Mesenteric fat pad (tissue), 1 donor: ENCODE data around the gene ARHGEF10L. TPM values are rescaled to one million over a fixed set of nuclear protein-coding genes. Genes with fewer than 3 reads are reported as not detected.
"Not testable (repeated sequence)": the region's sequence is repeated elsewhere in the genome, so short reads cannot be mapped to it uniquely, and the experiment has no call there.

Experiments used
- DNase-seq: peaks from one replicate; pipeline ENCODE4 v3.0.0-alpha.2; 2020; ENCODE audit warnings: low spot score
- total RNA-seq: library from RNA; stranded (reverse); fragmentation: NEBNext Ultra II Directional; extraction: Animal tissue kit (Norgen Biotek cat#: 25700); gene quantifications from one replicate; pipeline ENCODE4 v1.2.1, GENCODE V29; 2021
- donor health status: DM: yes; HTN: yes; CAD: no.

The ARHGEF10L gene
- total RNA-seq, 1 donor from 2014 or later: 37.0 TPM

DNA sequence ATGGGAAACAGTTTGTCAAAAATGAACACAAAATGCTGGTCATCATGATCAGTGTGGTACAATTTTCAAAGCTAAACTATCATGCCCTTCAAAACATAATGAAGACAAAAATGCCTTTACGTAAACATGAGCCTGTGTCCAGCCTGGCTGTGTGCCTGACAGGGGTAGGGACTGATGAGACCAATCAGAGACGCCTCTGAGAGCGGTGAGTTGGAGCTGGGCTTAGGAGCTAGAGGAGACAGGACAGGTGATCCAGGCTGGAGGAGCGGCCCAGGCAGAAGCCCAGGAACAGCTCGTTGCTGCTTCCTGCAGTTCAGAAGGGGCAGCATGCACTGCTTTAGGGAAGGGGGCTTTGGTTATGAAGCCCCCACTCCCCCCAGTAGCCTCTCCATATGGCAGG lies 70.0 kb downstream of the ARHGEF10L start:
- no peak for DNase-seq

GRCh38 chr1:17610085-17610484 lies 70.6 kb downstream of the ARHGEF10L start:
- DNase-seq: no peak

- DNase-seq: no peak
Measured at GRCh38 chr1:17610713-17611112, 71.2 kb downstream of the ARHGEF10L start.

DNA sequence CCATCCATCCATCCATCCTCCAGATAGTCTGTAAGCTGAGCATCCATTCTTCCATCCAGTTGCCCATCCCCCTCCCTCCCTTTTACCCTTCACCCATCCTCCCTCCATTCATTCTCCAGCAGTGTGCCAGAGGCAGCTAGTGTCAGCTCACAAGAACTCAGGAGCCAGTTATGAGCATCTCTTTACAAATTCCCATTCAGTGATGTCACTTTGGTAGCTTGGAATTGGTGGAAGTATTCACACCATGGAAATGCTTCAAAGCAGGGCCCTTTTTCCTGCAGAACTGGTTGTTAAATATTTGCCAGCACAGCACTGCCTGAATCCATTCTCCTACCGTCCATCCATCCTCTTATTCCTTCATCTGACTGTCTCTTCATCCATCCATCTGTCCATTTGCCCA lies 72.5 kb downstream of the ARHGEF10L start:
- DNase-seq: no peak

GRCh38 chr1:17612831-17613230 lies 73.3 kb downstream of the ARHGEF10L start:
- no peak for DNase-seq

GRCh38 chr1:17614586-17614985 lies 75.1 kb downstream of the ARHGEF10L start:
- DNase-seq: no peak

DNA sequence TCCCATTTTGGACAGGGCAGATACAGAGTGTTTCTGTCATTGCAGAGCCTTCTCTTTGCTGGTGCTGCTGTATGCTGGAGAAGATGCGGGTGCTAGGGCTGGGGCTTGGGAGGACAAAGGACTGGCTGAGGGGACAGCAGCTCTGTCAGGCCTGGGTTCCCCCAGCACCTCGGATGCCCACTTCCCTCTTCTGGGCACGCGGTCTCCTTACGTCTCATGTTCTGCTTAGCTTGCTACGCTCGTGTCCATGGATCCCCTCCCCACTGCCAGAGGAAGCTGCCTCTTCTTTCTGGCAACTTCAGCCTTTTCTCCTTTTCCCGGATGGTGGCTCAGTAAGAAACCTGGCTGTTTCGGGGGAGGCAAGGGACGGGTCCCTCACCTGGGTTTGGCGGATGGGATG lies 75.7 kb downstream of the ARHGEF10L start:
- no peak for DNase-seq

GRCh38 chr1:17615959-17616358 lies 76.5 kb downstream of the ARHGEF10L start:
- DNase-seq: no peak

DNA sequence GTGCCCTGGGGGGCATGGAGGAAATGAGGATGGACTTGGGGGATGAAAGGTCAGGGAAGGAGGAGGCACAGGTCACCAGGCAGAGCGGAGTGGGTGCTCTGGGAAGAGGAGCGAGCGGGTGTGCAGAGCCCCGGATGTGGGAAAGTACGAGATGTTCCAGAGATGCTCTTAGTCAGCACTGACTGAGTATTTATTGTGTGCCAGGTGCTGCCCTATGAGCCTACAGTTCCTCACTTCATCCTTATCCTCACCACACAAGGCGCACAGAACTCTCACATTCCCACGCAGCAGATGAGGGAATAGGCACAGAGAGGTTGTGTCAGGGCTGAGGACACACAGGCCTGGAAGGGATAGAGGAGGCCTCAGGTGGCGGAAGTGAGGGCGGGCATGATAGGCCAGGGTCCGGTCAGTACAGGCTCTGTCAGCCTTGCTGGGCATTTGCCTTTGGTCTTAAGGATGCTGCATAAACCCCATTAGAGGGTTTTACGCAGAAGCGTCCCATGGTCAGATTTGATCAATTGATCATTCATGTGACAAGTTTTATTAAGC lies 77.3 kb downstream of the ARHGEF10L start:
- DNase-seq: no peak

- DNase-seq: no peak
Measured at GRCh38 chr1:17617787-17618557, 78.5 kb downstream of the ARHGEF10L start.

DNA sequence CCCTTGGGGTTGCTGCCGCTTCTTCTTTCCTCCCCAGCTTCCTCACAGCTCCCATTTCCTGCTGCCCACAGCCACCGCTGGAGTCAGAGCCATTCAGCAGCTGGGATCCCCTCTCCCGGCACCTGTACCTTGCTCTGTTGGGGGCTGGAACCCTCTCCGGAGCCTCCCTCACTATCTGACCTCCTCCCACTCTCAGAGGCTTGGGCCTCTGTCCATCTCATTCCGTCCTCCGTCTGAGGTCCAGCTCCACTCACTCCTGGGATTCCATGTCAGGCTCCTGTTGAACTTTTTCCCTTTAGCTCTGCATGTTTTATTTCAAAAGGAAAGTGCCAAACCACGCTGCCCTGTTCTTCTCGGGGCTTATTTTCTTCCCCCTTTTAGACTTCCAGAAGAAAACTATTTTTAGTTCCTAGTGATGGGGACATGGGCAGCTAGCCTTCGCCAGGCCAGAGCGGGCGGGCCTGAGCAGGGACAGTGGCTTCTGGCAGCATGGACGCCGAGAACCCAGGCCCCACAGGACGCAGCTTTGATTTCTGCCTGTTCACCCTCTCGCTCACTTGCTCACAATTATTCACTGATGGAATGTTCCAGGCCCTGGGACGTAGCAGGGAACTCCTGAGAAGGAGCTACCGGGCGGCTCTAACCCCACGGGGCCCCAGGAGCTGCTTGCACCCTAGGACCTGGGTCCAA lies 79.2 kb downstream of the ARHGEF10L start:
- DNase-seq: no peak

DNA sequence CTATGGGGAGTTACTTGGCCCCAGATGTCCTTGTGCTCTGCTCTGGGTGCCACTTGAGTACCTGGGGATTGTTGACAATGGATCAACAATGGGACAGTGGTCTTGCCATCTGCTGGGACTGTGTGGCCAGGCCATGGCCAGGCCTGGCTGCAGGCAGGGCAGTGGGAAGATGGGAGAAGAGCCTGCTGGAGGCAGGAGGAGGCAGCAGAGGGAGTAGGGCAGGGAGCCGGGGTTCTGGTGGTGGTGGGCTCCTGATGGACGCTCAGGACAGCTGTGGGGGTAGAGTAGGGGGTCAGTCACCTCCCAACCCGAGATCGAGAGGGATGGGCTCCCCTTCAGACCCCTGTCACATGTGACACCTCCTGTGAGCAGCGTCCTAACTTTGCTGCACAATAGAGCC lies 81.0 kb downstream of the ARHGEF10L start:
- no peak for DNase-seq

DNA sequence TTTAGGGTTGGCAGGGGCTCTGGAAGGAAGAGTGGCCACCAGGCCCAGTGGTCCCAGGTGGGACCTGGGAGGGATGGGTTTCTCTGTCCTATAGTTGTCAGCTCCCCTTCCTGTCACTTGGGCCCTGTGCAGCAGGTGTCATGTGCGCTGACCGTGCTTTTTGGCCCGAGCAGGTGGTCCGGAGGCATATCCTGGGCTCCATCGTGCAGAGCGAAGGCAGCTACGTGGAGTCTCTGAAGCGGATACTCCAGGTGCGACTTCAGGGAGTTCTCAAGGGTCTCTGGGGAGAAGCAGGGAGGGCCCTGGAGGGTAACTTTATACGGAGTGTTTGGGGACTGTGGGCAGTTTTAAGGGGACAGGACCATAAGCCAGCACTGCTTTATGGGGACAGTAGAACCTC lies 82.2 kb downstream of the ARHGEF10L start:
- no peak for DNase-seq

DNA sequence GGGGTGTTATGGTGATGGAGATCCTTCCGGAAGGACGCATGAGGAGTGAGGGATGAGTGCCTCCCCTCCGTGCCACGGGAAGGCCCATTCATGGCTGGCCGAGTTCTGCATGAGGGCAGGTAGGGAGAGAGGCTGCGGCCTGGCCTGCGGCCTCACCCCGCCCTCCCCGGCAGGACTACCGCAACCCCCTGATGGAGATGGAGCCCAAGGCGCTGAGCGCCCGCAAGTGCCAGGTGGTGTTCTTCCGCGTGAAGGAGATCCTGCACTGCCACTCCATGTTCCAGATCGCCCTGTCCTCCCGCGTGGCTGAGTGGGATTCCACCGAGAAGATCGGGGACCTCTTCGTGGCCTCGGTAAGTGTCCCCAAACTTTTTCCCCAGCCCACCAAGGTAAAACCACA lies 83.3 kb downstream of the ARHGEF10L start:
- no peak for DNase-seq

GRCh38 chr1:17624611-17625233 lies 85.2 kb downstream of the ARHGEF10L start:
- DNase-seq: no peak

DNA sequence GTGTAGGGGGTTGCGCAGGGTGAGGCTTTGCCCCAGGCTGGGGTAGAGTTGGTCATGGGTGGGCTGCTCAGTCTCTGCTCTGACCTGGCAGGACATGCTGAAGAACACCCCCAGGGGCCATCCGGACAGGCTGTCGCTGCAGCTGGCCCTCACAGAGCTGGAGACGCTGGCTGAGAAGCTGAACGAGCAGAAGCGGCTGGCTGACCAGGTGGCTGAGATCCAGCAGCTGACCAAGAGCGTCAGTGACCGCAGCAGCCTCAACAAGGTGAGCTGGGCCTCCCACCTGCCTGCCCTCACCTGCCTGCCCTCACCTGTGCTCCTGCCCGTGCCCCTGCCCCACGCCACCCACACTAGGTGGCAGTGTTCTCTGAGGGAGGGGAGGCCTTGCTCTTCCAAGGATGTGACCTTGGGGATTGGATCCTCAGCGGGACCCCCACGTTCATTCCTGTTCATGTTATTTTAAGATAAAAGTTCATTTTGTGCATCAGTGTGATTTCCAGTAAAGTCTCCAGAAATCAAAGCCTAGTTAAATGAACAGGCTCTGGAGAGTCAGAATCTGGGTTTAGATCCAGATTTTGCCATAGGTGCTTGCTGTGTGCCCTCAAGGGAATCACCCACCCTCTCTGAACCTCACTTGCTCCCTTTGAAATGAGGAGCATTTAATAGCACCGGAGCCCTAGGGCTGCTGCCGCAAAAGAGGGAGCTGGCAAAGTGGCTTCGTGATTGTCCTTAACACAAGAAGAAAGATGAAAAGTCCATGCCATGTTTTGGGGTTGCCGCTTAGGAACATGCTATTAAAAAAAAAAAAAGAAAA lies 87.9 kb downstream of the ARHGEF10L start:
- no peak for DNase-seq

- not testable (repeated sequence) for DNase-seq
Measured at GRCh38 chr1:17629046-17629445, 89.5 kb downstream of the ARHGEF10L start.

- DNase-seq: no peak
Measured at GRCh38 chr1:17629460-17629859, 90.0 kb downstream of the ARHGEF10L start.

GRCh38 chr1:17630048-17630830 lies 90.7 kb downstream of the ARHGEF10L start:
- no peak for DNase-seq

- no peak for DNase-seq
Measured at GRCh38 chr1:17630986-17631385, 91.5 kb downstream of the ARHGEF10L start.
